ENCODE measurements around the gene SPR.

- TF ChIP-seq POLR2A (IDR thresholded peaks at IDR 0.05; ENCODE audit: low read length) = no peak
- TF ChIP-seq GATA1 (IDR thresholded peaks at IDR 0.05; ENCODE audit: low read depth, low read length) = no peak
Observed at GRCh38 chr2:72920318-72921087, 33.3 kb downstream of the SPR start.

All from erythroblast (primary cell).